Globus pallidus (tissue), 1 donor: ENCODE results near the gene AIFM1.

Experiments used
- DNase-seq: peaks from one replicate; pipeline ENCODE4 v3.0.0-alpha.2; 2015; ENCODE audit warnings: low spot score

The AIFM1 gene

DNA sequence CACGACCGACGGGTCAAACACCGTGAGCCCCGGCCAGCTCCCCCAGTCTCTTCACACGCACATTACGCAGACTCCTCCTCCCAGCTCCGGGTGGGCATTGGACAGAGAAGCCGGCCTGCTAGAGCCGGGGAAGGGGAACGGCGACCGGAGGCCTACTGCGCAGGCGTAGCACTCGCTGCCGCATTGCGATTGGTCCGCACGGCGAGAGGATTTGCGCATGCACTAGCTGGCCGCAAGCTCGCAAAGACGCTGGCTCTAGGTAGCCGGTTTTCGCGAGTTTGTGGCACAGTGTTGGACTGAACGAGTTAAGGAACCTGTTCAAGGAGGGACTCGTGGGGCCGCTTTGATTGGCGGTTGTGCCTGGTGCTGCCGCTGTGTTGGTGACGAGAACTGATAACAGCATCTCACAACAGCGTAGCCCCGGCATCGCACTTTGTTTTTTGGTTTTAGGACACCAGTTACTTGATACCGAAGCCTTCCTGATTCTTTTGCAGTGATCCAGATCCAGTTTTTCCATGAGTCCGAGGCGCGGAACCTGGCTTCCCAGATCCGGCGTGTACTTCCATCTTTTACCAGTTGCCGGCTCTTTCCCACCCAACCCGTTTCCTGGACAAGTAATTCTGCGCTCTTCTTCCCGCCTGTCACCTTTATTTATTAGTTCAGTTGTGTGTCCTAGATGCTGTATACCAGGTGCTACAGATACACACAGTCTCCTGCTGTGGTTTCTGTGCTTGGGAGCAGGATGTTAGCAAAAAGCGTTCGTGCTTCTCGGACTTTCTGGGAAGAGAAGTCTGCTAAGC, at the start of gene AIFM1:
TSS of gene AIFM1 (minus strand) at position 139 of the 800 bp plus-strand sequence. CDS start 185 bp downstream, outside the sequence.
- peak; percentile 89 for DNase-seq

DNA sequence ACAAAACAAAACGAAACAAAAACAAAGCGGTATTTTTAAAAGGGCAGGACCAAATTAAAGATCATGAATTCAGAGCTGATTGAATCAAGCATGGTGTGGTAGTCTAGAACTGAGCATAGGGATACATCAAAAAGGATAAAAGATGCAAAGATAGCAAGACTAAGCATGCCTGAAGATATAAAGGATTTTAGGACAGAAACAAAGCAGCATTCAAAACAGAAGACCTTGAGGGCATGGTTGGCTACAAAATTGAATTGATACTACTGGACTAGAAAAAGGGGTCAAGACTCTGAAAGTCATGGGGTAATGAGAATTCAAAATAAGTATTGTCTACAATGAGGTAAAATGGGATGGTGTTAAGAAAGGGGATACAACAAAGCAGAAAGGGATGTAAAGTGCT, 47.7 kb upstream of the AIFM1 start:
- no peak for DNase-seq

DNA sequence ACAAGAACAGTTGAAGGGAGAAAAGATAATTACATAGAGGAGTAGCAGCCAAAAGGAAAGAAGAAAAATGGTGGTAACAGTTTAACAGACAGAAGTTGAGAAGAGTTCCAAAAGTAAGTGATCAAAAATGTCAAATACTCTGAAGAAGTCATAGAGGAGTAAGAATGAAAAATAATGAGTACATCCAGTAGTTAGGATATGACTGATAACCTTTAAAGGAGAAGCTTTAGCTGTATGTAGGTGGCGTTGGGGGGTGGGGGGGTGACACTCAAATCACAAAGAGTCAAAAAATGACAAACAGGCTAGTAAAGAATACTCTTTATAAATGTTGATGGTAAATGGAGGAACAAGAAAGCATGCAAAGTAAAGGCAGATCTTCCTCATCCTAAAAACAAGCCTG, 46.7 kb upstream of the AIFM1 start:
- DNase-seq, result no peak

DNA sequence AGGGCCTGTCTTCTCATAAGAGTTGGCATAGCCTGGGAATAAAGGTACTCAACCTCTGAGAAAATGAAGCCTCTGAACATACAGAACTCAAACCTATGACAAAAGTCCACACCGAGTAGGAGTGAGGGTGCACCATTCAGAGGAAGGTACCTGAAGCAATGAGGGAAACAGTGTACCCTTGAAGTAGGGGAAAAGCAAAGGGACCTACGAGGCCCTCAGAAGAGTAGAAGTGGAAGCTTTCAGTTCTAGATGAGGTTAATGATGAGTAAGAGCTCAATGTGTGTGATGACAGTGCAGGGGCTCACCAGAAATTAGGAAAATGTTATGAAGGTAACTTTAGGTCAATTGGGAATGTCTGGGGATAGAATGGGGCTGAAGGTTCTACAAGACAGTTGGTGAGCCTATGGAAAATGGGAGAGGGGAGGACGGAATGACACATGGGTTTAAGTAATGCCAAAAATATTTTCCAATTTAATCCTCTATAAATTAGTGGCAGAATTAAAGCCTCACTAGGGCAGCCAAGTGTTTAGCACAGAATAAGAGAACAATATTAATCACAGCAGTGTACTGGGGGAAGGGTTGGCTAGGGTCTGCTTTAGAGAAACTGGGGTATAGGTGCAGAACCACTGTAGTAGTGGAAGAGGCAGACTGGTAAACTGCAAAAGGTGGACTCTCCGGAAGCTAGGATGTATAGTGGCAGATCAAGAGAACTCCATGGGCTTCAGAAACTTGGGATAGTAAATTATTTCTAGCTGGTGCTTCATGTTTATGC, 46.0 kb upstream of the AIFM1 start:
- no peak for DNase-seq

DNA sequence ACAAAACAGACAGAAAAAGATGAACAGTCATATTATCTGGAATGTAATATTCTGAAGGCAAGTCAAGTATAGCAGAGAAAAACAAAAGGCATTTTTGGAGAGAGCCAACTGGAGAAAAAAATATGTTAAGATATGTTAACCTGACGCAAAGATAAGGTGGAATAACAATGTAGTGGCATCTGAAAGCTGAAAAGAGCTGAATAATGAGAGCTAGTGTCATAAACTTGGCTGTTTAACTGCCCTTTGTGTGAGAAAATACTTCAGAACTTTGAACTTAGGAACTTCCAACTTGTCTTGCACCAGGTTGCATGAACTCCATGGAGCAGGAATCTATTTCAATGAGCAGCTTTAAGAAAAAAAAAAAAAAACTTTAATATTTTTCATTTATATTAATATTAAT, 39.0 kb upstream of the AIFM1 start:
- no peak for DNase-seq

DNA sequence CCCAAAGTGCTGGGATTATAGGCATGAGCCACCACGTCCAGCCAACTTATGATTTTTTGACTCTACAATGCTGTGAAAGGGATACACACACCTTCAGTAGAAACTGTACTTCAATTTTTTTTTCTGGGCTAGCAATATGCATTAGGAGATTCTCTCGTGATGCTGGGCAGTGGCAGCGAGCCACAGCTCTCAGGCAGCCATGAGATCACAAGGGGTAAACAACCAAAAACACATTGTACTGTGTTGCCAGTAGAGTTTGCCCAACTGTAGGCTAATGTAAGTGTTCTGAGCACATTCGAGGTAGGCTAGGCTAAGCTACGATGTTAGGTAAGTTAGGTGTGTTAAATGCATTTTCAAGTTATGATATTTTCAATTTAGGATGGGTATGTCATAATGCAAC, 31.8 kb upstream of the AIFM1 start:
- DNase-seq, result no peak

DNA sequence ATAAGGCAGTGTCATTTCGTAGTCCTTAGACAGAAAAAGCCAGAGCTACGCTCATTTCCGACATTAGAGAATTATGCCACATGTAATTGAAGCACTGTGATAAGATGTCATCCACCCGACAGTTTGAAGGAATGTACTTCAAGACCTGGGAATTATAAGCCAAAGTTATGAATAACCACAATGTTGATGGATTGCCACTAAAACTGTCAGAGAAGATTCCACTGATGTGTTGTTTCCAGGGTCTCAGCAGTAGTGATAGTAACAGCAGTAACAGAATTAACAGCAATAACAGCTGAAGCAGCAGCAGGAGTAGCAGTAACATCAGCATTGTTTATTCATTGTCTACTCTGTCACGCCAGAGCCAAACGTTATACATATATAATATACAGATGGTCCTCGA, 30.8 kb upstream of the AIFM1 start:
- no peak for DNase-seq

DNA sequence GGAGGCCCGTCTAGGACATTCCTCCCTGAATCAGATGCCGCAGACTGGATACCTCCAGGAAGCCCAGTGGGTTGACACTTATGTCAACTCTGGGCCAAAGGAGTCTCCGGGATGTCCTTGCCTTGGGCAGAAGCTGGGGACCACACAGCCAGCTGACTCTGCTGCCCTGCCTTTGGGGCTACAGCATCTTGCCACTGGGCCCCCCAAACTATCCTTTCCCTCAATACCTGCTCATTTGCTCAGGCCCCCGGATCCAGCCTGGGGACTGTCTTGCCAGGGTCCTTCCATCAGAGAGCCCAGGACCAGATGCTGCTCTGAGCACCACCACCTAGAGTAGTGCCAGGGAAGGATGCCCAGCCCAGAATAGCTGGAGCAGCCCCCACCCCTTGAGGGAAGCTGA, 25.2 kb upstream of the AIFM1 start:
- DNase-seq, result no peak

DNA sequence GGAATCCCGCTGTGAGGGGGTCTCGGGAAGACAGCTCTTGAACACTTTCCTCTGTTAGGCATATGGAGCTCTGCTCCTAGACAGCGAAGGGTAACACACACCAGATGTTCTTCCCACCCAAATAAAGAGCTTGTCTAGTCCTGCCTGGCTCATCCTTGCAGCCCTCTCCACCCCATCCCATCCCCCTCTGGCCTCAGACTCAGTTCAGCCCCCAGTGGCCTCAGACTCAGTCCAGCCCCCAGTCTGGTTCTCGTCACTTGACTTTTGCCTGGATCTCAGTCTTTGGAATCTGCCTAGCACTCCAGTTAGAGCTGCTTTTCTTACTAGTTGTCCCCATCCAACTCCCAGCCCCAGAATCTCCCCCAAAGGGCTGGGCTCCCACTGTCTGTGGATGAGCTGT, 21.0 kb upstream of the AIFM1 start:
- DNase-seq, result no peak

DNA sequence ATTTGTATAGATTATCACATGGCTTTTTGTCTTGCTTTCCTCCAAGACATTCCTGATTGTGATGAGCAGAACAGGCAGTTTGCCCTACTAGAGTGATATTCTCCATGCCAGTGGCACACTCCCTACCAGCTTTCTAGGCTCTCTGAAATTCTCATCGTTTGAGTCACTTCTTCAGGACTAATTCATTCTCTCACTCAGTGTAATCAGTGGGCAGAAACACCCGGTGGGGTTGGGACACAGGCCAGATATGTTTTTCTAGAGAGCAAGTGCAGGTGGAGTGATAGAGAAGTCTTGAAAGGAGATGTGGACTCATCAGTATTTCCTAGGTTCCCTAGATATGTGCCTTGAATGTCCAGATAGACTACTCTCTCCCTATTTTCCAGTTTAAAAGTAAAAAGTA, 19.2 kb upstream of the AIFM1 start:
- no peak for DNase-seq

DNA sequence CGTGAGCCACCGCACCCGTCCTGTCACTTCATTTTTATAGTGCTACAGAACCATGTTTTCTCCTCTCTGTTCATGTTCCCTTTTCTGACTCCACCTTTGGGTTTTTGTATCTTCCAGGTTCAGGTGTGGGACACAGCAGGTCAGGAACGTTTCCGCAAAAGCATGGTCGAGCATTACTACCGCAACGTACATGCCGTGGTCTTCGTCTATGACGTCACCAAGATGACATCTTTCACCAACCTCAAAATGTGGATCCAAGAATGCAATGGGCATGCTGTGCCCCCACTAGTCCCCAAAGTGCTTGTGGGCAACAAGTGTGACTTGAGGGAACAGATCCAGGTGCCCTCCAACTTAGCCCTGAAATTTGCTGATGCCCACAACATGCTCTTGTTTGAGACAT, 18.5 kb upstream of the AIFM1 start:
- DNase-seq, result no peak

DNA sequence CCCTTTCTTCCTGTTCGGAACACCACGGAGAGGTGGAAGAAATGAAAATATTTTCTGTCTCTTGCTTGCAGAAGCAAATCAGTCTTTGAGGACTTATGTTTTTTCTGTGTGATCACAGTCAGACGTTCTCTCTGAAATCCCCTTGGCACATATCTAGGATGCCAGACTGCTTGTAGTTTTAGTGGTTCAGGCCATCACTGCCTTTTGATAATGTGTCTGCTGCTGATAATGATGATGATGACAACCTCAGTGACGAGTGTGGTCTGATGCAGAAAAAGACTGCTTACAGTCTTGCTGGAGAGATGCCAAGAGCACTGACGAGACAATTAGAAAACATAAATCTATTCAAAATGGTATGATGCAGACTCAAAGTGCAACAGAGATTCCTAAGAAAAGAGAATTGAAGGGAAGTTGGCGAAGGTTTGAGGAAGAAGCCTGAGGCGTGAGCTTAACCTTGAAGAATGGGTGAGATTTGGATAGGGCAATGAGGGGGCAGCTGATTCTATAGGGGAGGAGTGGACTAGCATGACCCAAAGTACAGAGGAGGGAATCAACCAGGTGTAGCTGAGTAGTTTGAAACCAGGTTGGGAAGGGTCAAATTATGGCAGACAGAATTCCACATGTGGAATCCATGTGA, 14.1 kb upstream of the AIFM1 start:
- no peak for DNase-seq

DNA sequence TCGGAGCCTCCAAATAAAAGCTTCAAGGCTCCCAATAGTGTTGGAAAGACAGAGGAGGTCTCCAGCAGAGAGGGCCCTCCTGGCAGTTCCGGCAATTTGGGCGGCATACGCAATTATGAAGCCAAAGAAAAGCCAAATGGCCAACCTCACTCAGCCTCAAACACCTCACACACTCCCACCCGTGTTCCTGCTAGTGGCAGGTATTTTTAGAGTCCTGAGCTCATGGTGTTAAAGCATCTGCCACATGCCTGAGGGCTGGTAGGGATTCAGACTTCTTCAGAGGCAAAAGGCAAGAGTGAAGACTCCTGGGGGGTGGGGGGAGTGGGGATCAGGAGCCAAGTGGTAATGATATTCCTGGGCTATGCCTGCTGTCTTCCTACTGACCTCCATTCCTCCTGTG, 13.5 kb upstream of the AIFM1 start:
- DNase-seq, result no peak

DNA sequence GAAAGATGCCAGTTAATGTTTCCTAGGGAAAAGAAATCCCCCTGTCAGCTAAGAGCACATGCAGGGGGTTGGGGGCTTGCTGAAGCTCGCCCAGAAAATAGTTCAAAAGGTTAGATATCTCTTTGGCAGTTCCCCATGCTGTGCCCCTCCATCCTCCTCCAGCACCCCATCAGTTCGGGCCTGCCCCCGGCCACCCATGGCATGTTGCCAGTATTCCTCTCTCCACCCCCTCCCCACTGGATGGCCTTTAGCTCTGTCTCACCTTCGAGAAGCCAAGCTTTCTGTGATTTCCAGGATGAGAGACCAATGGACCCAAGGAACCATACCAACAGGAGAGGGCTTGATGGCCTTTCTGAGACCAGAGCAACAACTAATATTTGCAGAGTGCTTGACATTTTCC, 11.3 kb upstream of the AIFM1 start:
- no peak for DNase-seq

DNA sequence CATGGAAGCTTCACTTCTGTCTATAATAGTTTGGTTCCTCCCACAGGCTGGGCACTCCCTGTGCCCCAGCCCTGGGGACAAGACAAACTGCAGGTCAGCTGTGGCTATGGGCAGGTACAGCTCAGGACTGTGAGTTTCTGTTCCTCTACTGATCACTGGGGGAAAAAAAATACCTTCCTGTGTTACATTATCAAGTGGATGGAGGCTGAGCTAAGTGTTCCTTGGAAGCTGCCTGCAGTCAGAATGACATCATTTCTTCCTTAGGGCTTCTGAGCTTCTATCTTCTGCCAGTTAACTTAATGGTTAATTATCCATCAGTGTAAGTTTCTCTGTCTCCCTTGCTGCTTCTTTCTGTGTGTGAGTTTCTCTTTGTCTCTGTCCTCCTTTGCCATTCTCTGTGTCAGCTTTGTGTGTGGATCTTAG, 10.7 kb upstream of the AIFM1 start:
- no peak for DNase-seq

DNA sequence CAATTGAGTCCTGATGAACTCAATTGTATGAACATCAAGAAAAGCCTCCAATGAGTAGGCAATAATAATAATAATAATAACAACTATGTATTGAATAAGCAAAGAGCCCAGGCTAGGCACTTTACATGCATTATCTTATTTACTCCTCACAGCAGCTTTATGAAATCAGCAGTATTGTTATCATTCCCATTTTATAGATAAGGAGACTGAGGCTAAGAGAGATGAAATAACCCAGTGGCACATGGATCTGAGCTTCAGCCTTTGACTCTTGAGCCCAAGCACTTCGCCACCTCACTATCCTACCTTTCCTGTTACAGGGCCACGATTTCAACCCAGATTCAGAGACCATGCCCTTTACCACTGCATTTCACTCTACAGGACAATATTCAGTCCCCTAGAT, 9.3 kb upstream of the AIFM1 start:
- no peak for DNase-seq

DNA sequence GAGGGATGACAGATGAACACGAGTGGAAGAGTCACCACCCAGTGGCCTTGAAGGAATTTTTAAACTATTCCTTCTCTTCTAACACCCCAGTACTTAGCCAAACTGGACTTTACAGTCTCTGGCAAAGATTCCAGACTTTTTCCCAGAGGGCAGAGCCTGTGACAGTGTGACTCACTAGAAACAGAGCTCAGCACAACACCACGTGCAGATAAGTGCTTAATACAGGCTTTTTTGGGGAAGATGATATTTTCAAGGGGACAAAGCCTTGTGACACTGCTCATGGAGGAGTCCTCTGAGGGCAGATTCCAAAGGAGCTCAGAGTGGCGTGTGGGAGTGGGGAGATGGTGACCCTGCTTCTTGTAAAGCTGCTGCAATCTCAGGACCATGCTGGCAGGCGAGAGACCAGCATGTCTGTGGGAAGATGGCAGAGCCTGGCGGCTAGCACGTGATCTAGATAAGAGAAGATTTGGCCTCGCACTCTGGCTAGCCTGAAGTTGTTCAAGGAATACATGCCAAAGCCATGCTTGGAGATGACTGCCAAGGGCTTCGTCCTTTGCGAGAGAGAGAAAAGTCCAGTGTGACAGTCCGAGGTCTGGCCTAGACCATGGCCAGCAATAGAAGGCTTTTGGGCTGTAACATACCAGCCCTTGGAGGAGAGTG, 8.5 kb upstream of the AIFM1 start:
- DNase-seq, result no peak

DNA sequence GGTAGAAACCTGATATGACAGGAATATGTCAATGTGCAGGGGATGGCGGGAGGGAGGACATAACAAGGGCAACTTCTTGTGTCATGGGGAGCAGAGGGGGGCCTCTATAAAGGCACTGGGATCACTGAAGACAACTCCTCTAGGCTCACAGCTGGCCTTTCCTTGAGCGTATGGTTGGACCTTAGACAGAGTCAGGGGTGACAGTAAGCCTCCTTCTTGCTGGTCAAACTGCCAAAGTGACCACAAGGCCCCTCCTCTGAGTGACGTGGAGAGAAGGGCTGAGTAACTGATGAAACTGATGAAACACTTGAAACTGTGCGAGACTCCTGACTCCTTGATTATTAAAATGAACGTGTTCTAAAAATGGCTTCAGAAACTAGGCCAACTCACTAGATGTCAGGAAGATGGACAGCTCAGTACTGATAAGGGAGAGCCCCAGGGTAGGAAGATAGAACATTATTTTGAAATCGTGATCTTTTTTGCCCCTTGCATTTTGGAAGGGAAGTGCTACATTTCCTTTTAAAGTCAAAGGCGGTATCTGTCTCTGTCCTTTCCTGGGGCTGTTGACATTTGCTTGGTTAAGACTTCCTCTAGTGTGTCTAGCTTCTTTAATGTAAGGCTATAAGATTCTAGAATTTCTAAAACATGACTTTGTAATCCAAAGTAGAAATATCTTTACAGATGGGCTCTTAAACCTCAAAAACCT, 7.7 kb upstream of the AIFM1 start:
- peak; percentile 72 for DNase-seq

DNA sequence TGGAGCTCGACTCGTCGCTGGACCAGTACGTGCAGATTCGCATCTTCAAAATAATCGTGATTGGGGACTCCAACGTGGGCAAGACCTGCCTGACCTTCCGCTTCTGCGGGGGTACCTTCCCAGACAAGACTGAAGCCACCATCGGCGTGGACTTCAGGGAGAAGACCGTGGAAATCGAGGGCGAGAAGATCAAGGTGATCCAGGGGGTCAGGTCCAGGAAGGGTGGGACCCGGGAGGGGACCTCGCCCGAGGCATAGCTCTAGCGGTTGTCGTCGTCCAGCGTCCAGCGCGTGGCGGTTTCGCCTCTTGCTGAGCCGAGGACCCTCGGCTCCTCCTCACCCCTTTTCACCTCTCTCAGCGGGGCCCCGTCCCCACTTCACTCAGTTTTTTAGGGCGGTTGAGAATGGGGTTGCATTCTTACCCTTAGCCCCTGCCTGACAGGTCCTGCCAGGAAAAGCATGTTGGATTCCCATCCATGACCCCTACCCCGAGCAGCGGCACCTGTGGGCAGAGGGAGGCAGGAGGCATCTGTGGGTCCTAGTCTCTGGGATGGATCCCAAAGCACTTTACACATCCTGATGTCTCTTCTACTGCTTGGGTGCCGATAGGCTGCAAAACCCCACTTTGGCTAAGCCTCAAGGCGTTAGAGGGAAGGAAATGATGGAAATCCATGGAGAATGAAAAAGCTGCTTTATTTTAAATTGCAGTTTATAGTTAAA, 6.6 kb upstream of the AIFM1 start:
- no peak for DNase-seq

DNA sequence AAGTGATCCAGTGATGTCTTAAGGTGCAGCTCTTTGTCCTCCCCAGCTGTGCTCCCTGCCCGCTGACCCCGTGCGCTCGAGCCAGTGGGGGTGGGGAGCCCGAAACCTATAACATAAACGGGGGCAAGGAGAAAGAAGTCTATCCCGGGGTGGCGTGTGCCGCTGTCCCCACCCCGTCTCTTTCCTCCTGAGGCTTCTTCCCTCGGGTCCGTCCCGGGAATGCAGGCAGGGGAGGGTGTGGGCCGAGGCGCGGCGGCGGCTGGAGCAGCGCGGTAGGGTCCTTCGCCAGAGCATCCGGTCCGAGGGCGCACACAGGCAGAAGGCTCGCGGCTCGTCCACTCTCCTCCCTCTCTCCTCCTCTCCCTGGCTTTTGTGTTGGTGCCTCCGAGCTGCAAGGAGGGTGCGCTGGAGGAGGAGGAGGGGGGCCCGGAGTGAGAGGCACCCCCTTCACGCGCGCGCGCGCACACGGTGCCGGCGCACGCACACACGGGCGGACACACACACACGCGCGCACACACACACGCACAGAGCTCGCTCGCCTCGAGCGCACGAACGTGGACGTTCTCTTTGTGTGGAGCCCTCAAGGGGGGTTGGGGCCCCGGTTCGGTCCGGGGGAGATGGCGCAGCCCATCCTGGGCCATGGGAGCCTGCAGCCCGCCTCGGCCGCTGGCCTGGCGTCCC, 5.9 kb upstream of the AIFM1 start, which contains the start of gene RAB33A:
TSS of gene RAB33A (plus strand) at position 517 of the 681 bp plus-strand sequence. CDS start at position 618, 101 bp downstream.
- peak; percentile 86 for DNase-seq
